Measurements from ENCODE around the gene GABRG3. TPM values are rescaled to one million over a fixed set of nuclear protein-coding genes. Genes with fewer than 3 reads are reported as not detected.

GABRG3 gene
- total RNA-seq, 1 experiment from 2014 or later, result 0.15 TPM

DNA sequence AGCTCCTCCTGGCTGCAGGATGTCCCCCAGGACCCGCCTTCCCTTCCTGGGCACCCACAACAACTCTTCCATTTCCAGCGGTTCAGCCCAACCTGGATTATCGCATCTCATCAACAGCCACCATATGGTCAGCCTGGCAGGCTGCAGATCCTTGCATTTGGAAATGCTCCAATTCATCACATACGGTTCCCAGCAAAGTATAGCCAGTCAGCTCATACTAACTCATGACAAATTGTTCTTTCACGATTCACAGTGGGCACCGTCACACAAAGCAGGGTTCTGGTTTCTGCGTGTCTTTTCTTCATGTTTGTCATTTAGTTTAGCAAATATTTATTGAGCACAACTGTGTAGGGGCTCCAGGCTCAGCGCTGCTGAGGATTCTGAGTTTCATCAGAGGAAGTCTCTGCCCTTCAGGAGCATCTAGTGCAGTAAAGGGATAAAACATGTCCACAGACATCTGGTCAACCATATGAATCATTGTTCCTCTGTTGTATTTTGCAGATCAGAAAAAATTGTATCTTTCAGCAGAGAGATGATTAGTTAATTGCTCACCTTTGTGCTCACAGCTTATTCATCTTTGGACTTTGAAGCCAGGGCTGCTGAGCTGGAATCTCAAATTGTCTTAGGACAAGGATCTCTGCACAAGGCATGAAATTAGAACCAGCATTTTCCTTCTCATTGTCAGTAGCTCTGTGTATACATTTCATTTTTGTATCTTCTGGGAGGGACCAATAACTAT, 125.1 kb downstream of the GABRG3 start:
- Histone ChIP-seq H4K91ac (ENCODE audit: insufficient read length, low read depth, low read length) (no peak overlapping the region), H3K18ac (ENCODE audit: insufficient read length, low read depth, low read length) (no peak overlapping the region), H3K23me2 (ENCODE audit: insufficient read length, low read depth, low read length, poor library complexity, severe bottlenecking) (no peaks in the 10 kb centered on the region), H3K27ac (ENCODE audit: insufficient read length, low read depth, low read length) (no peak overlapping the region), H3K4ac (ENCODE audit: low read depth, low read length) (no peak overlapping the region), H2BK5ac (ENCODE audit: insufficient read length, low read length) (no peak overlapping the region), H3K56ac (ENCODE audit: insufficient read length, low read depth, low read length) (no peak overlapping the region), H4K8ac (replicated peaks; ENCODE audit: insufficient read length, low read depth, low read length) (no peak overlapping the region), H3K4me2 (ENCODE audit: insufficient read depth, insufficient read length, low read length) (no peak overlapping the region), H3K27me3 (ENCODE audit: insufficient read depth, low read length) (no peaks in the 10 kb centered on the region), H2BK15ac (ENCODE audit: low read depth, low read length) (no peak overlapping the region), H2BK12ac (ENCODE audit: insufficient read length, low read depth, low read length) (no peak overlapping the region), H3K79me1 (ENCODE audit: insufficient read depth, low read depth, low read length, poor library complexity, severe bottlenecking) (no peaks in the 10 kb centered on the region), H3K23ac (ENCODE audit: insufficient read length, low read depth, low read length) (no peak overlapping the region), H2BK20ac (ENCODE audit: low read depth, low read length, poor library complexity, severe bottlenecking) (no peak overlapping the region), H3K9ac (ENCODE audit: extremely low read depth, insufficient read length, low read length) (no peak overlapping the region), H3K14ac (ENCODE audit: insufficient read depth, low read length) (no peak overlapping the region), H3K9me3 (ENCODE audit: control insufficient read depth, low read depth, low read length) (no peaks in the 10 kb centered on the region), H3T11ph (ENCODE audit: low read length) (no peak overlapping the region), H4K20me1 (ENCODE audit: control insufficient read depth, insufficient read depth, insufficient read length) (no peaks in the 10 kb centered on the region), H2AK5ac (ENCODE audit: insufficient read length, low read length) (no peak overlapping the region), H4K5ac (ENCODE audit: insufficient read length, low read depth, low read length) (no peak overlapping the region), H3K79me2 (ENCODE audit: insufficient read depth, low read length) (no peaks in the 10 kb centered on the region), H2BK120ac (ENCODE audit: low read depth, low read length, poor library complexity, severe bottlenecking) (no peak overlapping the region), H3K4me1 (ENCODE audit: insufficient read depth, low read length) (peaks cover 2% of the 10 kb centered on the region; the same call in 1 of the 2 replicates), H2AFZ (ENCODE audit: low read length) (no peak overlapping the region)
- H3K27me3 Mint-ChIP-seq (ENCODE audit: low read depth), result no peaks in the 10 kb centered on the region; the same call in 1 of the 2 replicates
- no peaks in the 10 kb centered on the region for H3K9me3 Mint-ChIP-seq
- no peaks in the 10 kb centered on the region; a peak in 1 of 7 replicates for H3K36me3 Mint-ChIP-seq (ENCODE audit: insufficient read depth in 1 of 3, low read depth in 3 of 3)
- no peak for DNase-seq
- TF ChIP-seq, protein P1, sequence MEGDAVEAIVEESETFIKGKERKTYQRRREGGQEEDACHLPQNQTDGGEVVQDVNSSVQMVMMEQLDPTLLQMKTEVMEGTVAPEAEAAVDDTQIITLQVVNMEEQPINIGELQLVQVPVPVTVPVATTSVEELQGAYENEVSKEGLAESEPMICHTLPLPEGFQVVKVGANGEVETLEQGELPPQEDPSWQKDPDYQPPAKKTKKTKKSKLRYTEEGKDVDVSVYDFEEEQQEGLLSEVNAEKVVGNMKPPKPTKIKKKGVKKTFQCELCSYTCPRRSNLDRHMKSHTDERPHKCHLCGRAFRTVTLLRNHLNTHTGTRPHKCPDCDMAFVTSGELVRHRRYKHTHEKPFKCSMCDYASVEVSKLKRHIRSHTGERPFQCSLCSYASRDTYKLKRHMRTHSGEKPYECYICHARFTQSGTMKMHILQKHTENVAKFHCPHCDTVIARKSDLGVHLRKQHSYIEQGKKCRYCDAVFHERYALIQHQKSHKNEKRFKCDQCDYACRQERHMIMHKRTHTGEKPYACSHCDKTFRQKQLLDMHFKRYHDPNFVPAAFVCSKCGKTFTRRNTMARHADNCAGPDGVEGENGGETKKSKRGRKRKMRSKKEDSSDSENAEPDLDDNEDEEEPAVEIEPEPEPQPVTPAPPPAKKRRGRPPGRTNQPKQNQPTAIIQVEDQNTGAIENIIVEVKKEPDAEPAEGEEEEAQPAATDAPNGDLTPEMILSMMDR (conservative IDR thresholded peaks at IDR 0.05), result no peak
- no CpG with 5 or more reads among the region's 8 CpGs for WGBS (ENCODE audit: extremely low coverage, insufficient read length, low lambda C conversion rate)
- H3K27ac Mint-ChIP-seq, result no peak overlapping the region
- no peak overlapping the region for H3K4me3 Mint-ChIP-seq
- peaks cover 15% of the 10 kb centered on the region in 2 experiments for H3K4me1 Mint-ChIP-seq
